Fibroblast of skin of left biceps (primary cell): ENCODE results near the gene DYNLRB2.
A peak's percentile ranks its signal among the peaks of the same experiment; 100 is the strongest.

Source experiments
- DNase-seq, 2 experiments: peaks; one replicate each; pipeline ENCODE4 v3.0.0-alpha.2; 2013; ENCODE audit warnings: low read depth in 2 of 2

DYNLRB2 gene

GRCh38 chr16:80552277-80552676, 11.5 kb downstream of the DYNLRB2 start:
- no peak for DNase-seq

- no peak for DNase-seq
Observed at GRCh38 chr16:80554033-80554432, 13.2 kb downstream of the DYNLRB2 start.

GRCh38 chr16:80556481-80556880, 15.7 kb downstream of the DYNLRB2 start:
- no peak for DNase-seq

GRCh38 chr16:80557037-80557436, 16.2 kb downstream of the DYNLRB2 start:
- DNase-seq: no peak

- no peak for DNase-seq
Observed at GRCh38 chr16:80559369-80559768, 18.6 kb downstream of the DYNLRB2 start.

- no peak for DNase-seq
Observed at GRCh38 chr16:80563066-80563465, 22.3 kb downstream of the DYNLRB2 start.

- DNase-seq: no peak
Observed at GRCh38 chr16:80564394-80564793, 23.6 kb downstream of the DYNLRB2 start.

GRCh38 chr16:80569440-80570105, 28.8 kb downstream of the DYNLRB2 start:
- no peak for DNase-seq

- no peak for DNase-seq
Observed at GRCh38 chr16:80570106-80570478, 29.3 kb downstream of the DYNLRB2 start.

- no peak for DNase-seq
Observed at GRCh38 chr16:80573700-80574120, 32.9 kb downstream of the DYNLRB2 start.

- DNase-seq: no peak
Observed at GRCh38 chr16:80576343-80576912, 35.6 kb downstream of the DYNLRB2 start.

- DNase-seq: no peak
Observed at GRCh38 chr16:80577485-80578280, 36.9 kb downstream of the DYNLRB2 start.

GRCh38 chr16:80580109-80580832, 39.5 kb downstream of the DYNLRB2 start:
- peak in 1 of 2 experiments; percentile 40 for DNase-seq

- DNase-seq: peak in 1 of 2 experiments; percentile 35
Observed at GRCh38 chr16:80583466-80583865, 42.7 kb downstream of the DYNLRB2 start.

GRCh38 chr16:80585764-80586163, 45.0 kb downstream of the DYNLRB2 start:
- DNase-seq: no peak

GRCh38 chr16:80586476-80586875, 45.7 kb downstream of the DYNLRB2 start:
- no peak for DNase-seq

- no peak for DNase-seq
Observed at GRCh38 chr16:80587071-80587470, 46.3 kb downstream of the DYNLRB2 start.

GRCh38 chr16:80591071-80591915, 50.5 kb downstream of the DYNLRB2 start:
- DNase-seq: no peak

GRCh38 chr16:80592273-80592672, 51.5 kb downstream of the DYNLRB2 start:
- DNase-seq: no peak

- no peak for DNase-seq
Observed at GRCh38 chr16:80594756-80595155, 54.0 kb downstream of the DYNLRB2 start.

GRCh38 chr16:80596507-80597207, 55.9 kb downstream of the DYNLRB2 start:
- no peak for DNase-seq
